HG03439 (cell line): Measurements from ENCODE around the gene TMEM154.
A peak's percentile ranks its signal among the peaks of the same experiment; 100 is the strongest.

Experiments
- ATAC-seq: cut with Tn5 transposase; IDR thresholded peaks from one replicate; pipeline ENCODE4 v1.9.1; 2021; ENCODE audit warnings: mild to moderate bottlenecking, moderate library complexity; ENCODE audit not compliant: unreplicated experiment

The TMEM154 gene

GRCh38 chr4:152696764-152697261 is 17.0 kb upstream of the TMEM154 start:
- peak; percentile 99 for ATAC-seq

GRCh38 chr4:152693871-152694270 is 14.1 kb upstream of the TMEM154 start:
- ATAC-seq, result no peak

- no peak for ATAC-seq
Measured at GRCh38 chr4:152691761-152692160, 12.0 kb upstream of the TMEM154 start.

GRCh38 chr4:152690706-152691651 is 11.2 kb upstream of the TMEM154 start:
- ATAC-seq, result no peak

GRCh38 chr4:152689615-152690501 is 10.1 kb upstream of the TMEM154 start:
- no peak for ATAC-seq

GRCh38 chr4:152687974-152688599 is 8.3 kb upstream of the TMEM154 start:
- no peak for ATAC-seq

- no peak for ATAC-seq
Measured at GRCh38 chr4:152686452-152687013, 6.7 kb upstream of the TMEM154 start.

- no peak for ATAC-seq
Measured at GRCh38 chr4:152684587-152684986, 4.8 kb upstream of the TMEM154 start.

- no peak for ATAC-seq
Measured at GRCh38 chr4:152684007-152684406, 4.2 kb upstream of the TMEM154 start.

GRCh38 chr4:152682143-152682941 is 2.5 kb upstream of the TMEM154 start:
- ATAC-seq, result no peak

- no peak for ATAC-seq
Measured at GRCh38 chr4:152680988-152681603, 1.3 kb upstream of the TMEM154 start.

GRCh38 chr4:152678841-152679240 is 956 bp downstream of the TMEM154 start:
- no peak for ATAC-seq

- ATAC-seq, result no peak
Measured at GRCh38 chr4:152677117-152677516, 2.7 kb downstream of the TMEM154 start.

GRCh38 chr4:152676052-152676854 is 3.5 kb downstream of the TMEM154 start:
- ATAC-seq, result no peak

- ATAC-seq, result no peak
Measured at GRCh38 chr4:152674359-152674758, 5.4 kb downstream of the TMEM154 start.

- ATAC-seq, result no peak
Measured at GRCh38 chr4:152673489-152673888, 6.3 kb downstream of the TMEM154 start.

GRCh38 chr4:152672206-152673092 is 7.3 kb downstream of the TMEM154 start:
- ATAC-seq, result no peak
